Activated T-cell treated with anti-CD3 and anti-CD28 coated beads for 1 hour (primary cell): ENCODE measurements around the gene PTPRK.

Source experiments
- DNase-seq: peaks from one replicate; pipeline ENCODE4 v3.0.0-alpha.2; 2020; ENCODE audit warnings: low read depth

PTPRK gene

DNA sequence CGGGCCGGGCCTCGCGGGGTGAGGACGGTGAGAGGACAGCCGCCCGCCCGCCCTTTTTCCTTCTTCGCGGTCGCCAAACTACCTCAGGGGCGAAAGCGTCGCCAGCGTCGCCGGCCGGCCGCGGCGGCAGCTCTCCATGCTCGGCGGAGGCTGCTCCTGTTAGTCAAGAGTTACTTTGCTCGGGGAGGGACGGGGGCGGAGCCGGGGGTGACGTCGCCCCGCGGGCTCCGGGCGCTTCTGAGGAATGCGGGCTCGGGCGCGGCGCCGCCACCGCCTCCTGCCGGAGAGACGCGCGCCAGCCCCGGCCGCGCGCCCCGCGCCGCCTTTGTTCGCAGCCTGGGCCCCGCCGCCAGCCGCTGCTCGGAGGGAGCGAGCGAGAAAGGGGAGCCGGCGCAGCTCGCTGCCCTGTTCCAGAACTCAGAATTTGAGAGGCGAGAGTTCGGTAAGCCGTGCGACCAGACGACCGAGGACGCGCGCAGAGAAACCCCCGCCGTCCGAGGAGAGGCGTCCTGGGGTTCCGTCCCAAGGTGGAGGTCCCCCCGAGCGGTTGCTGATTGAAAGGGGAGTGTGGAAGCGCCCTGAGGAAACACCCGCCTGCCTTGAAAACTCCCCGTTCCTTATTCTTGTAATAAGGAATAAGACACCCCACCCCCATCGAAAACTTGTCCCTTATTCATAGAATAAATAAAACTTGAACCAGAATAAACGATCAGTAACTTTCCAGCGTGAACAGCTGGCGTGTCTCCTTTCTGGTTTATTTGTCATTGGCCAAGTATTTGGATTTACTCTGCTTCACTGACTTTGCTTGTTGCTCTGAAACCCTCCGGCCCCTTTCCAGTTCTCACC lies at the start of gene PTPRK:
TSS of gene PTPRK (minus strand) at position 164 of the 846 bp plus-strand sequence. CDS start 241 bp downstream, outside the sequence.
- peak; percentile 76 for DNase-seq

DNA sequence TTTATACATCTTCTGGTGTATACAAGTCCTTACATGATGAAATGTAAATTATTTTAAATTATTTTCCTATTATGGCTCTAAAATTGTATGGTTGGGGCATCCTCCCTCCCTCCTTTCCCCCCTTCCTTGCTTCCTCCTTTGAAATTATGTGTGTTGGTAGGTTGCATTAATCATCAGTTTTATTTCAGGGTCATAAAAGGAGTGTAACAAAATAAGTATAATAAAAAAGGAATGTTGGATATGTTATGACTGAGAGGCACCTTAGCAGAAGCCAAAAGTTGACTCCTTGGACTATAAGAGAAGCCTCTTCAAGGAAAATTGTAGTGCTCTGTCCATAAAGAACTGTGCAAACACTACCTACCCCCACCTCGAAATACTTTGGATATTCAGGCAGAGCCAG lies 46.6 kb upstream of the PTPRK start:
- DNase-seq, result no peak

DNA sequence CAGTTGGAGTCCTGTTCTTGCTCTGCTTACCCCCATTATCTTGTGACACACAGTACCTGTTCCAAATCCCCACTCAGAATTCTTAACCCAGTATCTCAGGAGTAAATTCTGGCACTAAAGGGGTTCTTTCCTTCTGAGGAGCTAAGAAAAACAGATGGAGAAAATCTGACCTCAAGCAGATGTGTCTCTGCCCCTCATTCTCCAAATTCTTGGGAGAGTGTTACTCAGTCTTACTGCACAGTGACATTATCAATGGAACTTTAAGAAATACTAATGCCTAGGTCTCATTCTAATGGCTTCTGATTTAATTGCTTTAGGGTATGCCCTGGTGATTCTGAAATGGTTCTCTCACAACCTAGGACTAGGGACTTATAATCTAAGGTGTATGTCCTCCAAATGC lies 40.6 kb upstream of the PTPRK start:
- DNase-seq, result no peak

- no peak for DNase-seq
These were observed 38.5 kb upstream of the PTPRK start for GRCh38 chr6:128558924-128559323.

DNA sequence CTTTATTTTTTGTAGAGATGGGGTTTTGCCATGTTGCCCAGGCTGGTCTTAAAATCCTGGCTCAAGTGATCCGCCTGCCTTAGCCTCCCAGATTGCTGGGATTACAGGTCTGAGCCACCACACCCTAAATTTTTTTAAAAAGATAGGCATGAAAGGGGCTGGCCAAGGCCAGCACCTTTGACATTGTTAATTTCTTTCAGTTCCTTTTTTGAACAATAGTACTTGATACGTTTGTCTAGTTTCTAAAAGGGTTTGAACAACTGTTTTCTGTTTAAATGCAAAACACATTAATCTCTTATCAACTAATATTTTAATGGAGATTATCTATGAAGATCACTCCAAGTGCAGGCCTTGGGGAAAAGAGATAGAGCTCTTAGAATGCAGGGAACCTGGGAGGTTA lies 37.6 kb upstream of the PTPRK start:
- DNase-seq, result no peak

- DNase-seq, result no peak
These were observed 36.7 kb upstream of the PTPRK start for GRCh38 chr6:128557081-128557480.

DNA sequence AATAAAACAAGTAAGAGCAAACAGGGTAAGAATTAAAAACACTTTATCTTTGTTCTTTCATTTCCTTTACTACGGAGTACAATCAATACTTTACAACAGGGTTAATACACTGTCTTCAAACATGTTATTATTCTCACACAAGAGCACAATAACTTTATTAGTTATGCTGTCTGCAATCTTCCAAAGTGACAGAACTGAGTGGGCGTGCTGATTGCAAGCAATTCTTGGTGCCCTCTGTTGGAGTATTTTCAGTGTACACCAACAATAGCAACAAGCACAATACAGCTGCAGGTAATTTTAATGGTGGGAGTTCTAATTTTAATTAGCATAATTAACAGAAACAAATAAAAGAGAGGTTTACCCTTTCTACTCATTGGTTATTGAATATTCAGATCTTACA lies 33.9 kb upstream of the PTPRK start:
- no peak for DNase-seq

- no peak for DNase-seq
These were observed 20.9 kb upstream of the PTPRK start for GRCh38 chr6:128541261-128541660.

DNA sequence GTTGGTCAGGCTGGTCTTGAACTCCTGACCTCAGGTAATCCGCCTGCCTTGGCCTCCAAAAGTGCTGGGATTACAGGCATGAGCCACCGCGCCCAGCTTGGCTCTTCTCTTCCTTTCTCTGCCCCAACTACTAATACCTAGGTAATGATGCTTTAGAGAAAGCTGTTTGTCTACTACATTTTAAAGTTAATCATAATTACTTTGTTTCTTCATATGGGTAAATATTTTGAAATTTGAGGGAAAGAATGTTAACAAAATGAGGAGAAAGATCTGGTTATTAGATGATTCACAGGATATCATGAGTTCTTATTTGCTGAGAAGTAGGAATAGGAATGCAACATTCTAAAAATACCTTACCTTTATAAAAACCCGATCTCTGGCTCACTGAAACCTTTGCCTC lies 18.4 kb upstream of the PTPRK start:
- no peak for DNase-seq

DNA sequence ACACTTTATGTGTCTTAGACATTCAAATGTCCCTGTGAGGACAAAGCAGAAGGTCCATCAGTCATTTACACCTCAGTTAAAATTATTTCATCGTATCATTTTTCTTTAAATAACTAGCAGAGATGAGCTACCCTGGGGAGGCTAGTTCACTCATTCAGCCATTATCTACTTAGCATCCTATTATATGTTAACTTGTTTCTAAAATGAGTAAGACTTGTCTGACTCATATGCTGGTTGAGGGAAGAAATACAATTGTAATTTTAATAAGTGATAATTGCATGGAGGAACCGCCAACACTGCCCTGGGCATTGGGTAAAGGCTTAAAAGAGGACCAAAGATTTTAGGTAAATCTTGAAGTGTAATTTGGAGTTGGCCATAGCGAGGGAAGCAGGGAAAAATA lies 12.4 kb upstream of the PTPRK start:
- no peak for DNase-seq

DNA sequence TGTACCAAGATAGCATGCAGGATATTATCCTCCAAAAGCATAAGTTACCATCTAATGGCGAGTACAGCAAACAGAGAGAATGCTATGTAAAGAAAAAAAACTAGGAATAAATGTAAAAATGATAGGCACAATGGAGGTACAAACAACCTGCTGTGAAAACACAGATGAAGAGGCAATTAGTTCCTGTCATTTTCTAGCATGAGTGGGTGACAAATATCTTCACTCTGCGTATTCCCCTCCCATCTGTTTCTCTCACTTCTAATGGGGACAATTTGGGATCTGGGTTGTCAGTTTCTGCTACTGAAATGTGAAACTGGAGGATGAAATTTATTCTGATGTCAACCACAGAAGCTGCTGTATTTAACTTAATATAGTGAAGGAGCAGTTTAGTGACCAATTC lies 11.7 kb upstream of the PTPRK start:
- DNase-seq, result no peak

- DNase-seq, result no peak
These were observed 11.3 kb upstream of the PTPRK start for GRCh38 chr6:128531696-128532095.

DNA sequence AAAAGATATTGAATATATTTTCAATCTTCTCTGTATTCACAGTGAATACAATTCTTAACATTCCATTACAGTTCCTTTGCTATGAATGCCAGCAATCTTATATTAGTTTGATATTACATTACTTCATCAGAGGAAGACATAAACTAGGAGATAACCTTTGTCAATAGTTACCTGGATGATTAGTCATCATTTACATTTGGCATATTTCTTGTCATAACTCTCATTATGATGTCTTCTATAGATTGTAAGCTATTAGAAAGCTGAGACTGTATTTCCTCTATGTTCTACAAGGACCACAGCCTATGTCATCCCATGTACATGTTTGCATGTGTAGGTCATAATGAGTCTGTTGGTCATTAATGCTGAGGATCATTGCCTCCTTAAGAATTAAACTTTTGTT lies 7.8 kb upstream of the PTPRK start:
- no peak for DNase-seq

DNA sequence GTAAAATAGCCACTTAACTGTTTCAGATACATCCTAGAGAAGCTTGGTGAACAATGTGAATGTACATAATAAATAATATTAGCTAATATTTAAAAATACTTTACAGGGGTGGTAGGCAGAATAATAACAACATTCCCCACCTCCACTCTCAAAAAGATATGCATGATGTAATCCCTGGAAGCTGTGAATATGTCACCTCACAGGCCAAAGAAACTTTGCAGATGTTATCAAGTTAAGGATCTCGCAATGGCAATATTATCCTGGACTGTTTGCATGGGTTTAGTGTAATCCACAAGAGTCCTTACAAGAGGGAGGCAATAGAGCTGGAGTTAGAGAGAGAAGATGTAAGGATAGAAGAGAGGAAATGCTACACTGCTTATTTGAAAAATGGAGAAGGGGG lies 7.0 kb upstream of the PTPRK start:
- no peak for DNase-seq

DNA sequence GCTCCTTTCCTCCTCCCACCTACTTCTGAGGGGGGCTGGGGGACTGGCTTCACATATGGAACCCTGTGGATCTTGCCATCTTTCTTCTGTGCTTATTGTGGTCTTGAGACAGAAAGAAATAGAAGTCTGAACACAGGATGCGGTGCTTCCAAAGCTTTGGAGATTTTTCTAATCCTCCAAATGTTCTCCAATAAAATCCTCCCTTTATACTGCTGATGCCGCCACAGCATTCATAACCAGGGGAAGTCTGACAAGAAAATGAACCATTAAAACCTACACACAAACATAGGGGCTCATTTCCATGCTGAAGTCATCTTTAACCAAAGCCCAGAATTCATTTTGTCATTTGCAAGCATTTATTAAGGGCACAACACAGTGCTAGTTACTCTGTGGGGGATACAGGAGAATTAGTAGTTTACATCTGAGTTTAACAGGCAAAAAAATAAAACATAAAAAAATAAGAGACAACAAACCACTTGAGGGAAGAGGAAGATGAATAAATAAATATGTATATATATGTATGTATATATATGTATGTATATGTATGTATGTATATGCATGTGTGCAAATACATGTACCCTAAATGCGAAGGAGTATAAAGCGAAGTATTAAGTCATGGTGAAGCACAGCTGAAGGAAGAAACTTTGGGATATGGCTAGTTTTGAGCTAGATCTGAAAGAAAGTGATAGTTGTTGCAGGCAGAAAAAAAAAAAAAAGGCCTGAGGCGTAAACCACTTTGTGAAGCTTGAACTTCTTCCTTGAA lies 5.9 kb upstream of the PTPRK start:
- no peak for DNase-seq

DNA sequence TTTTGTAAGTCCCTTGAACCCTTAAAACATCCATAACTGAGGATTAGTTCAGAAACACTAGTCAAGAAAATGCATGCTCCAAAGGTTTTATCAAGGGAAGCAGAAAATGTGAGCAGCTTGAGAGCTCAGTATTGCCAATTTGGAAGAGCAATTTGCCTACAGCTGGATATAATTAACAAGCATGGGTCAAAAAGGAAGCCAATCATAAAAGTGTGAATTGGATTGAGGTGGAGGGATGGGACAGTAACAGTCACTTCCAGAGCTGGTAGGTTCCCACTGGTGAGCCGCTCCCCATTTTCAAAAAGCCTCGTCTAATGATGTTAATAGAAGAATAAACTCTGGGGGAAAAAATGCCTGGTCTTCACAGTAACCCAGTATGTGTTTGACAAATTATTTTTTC lies 5.0 kb upstream of the PTPRK start:
- no peak for DNase-seq

DNA sequence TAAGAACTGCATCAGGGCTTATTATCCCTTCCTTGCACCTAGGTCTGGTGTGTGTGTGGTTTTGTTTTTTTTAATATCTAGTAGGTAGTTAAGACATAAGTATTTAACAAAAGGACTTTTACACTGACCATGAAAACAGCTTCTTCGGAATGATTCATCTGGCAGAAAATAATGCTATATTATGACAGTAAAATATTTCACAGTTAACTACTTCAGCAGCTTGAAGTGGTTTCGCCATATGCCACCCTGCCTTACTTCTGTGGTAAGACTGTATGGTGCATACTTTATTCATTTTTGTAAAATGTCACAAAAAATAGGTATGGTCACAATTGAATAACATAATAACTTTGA lies 858 bp upstream of the PTPRK start:
- no peak for DNase-seq

- DNase-seq, result peak; percentile 24
These were observed 416 bp downstream of the PTPRK start for GRCh38 chr6:128519931-128520435.

- DNase-seq, result peak; percentile 6
These were observed 1.1 kb downstream of the PTPRK start for GRCh38 chr6:128519132-128519930.

GRCh38 chr6:128518434-128519131 lies 1.8 kb downstream of the PTPRK start:
- DNase-seq, result no peak

DNA sequence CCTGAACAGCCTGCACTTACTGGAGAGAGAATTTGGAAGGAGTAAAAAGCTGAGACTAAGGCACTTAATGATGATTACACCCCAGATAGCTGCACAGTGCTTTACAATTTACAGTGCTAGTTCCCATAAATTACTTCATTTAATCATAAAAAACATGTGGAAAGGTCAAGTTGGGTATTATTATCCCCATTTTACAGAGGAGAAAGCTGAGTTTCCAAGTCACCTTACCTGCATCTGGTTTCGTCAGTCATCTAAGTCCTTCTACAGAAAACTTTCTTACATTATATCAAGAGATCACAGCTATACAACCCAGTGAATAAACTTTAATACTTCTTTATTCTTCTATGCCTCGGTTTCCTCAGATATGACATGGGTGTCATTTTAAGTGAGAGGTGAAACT lies 3.3 kb downstream of the PTPRK start:
- no peak for DNase-seq

GRCh38 chr6:128516514-128516898 lies 3.9 kb downstream of the PTPRK start:
- no peak for DNase-seq
